DND-41 (cell line): Measurements from ENCODE around the gene NT5E.
"Not testable (repeated sequence)": the region's sequence is repeated elsewhere in the genome, so short reads cannot be mapped to it uniquely, and the experiment has no call there.

Source experiments
- ATAC-seq: fragments of 200-7000 bp; cut with Tn5 transposase; 3 replicates; pipeline ENCODE4 v1.9.1; 2021; ENCODE audit warnings: low read depth; ENCODE audit not compliant: insufficient read depth
- DNase-seq: peaks from one replicate; pipeline ENCODE4 v3.0.0-alpha.2; 2020
- H2AFZ ChIP-seq: 2 replicates; pipeline ENCODE4 v1.6.0; 2012; ENCODE audit warnings: low read depth, low read length
- H3K27ac ChIP-seq: 2 replicates; pipeline ENCODE4 v1.5.1; 2012; ENCODE audit warnings: low read length, inconsistent platforms
- H3K27me3 ChIP-seq: fragments of 200-600 bp; sonication (generic); 2 replicates; pipeline ENCODE4 v1.6.0; 2012; ENCODE audit warnings: low read length, mild to moderate bottlenecking, inconsistent platforms; ENCODE audit not compliant: insufficient read depth, poor library complexity
- H3K36me3 ChIP-seq: 2 replicates; pipeline ENCODE4 v1.5.1; 2012; ENCODE audit warnings: low read length, inconsistent platforms; ENCODE audit not compliant: insufficient read depth
- H3K4me1 ChIP-seq: 2 replicates; pipeline ENCODE4 v1.5.1; 2012; ENCODE audit warnings: mild to moderate bottlenecking, low read length; ENCODE audit not compliant: insufficient read depth
- H3K4me2 ChIP-seq: 2 replicates; pipeline ENCODE4 v1.6.0; 2012; ENCODE audit warnings: mild to moderate bottlenecking, moderate library complexity, low read length, inconsistent platforms; ENCODE audit not compliant: insufficient read depth
- H3K4me3 ChIP-seq, 2 experiments: fragments of 200-600 bp in 1 of 2; shearing (Covaris generic) in 1 of 2; 2 replicates each; pipeline ENCODE4 v1.5.1; 2012 to 2016; ENCODE audit warnings: inconsistent platforms in 2 of 2, low read length in 2 of 2, mild to moderate bottlenecking in 2 of 2, low read depth in 1 of 2, moderate library complexity in 1 of 2
- H3K79me2 ChIP-seq: 2 replicates; pipeline ENCODE4 v1.6.0; 2012; ENCODE audit warnings: low read length, inconsistent platforms; ENCODE audit not compliant: insufficient read depth
- H3K9ac ChIP-seq: 2 replicates; pipeline ENCODE4 v1.6.0; 2012; ENCODE audit warnings: low read depth, mild to moderate bottlenecking, inconsistent platforms, low read length, moderate library complexity
- H3K9me3 ChIP-seq: 2 replicates; pipeline ENCODE4 v1.5.1; 2012; ENCODE audit warnings: low read length, moderate library complexity, mild to moderate bottlenecking, inconsistent platforms; ENCODE audit not compliant: insufficient read depth, severe bottlenecking
- H4K20me1 ChIP-seq: 2 replicates; pipeline ENCODE4 v1.6.0; 2012; ENCODE audit warnings: low read length; ENCODE audit not compliant: insufficient read depth
- CTCF ChIP-seq: IDR thresholded peaks from 2 replicates; pipeline ENCODE4 v1.5.1; 2012; ENCODE audit warnings: borderline replicate concordance, low read length, moderate library complexity, mild to moderate bottlenecking; ENCODE audit not compliant: poor library complexity, severe bottlenecking; ENCODE audit errors: extremely low read depth
- EZH2 ChIP-seq: IDR thresholded peaks from 3 replicates; pipeline ENCODE4 v1.6.1; 2012; ENCODE audit warnings: borderline replicate concordance, low read depth, mild to moderate bottlenecking, moderate library complexity, low read length, inconsistent platforms; ENCODE audit not compliant: severe bottlenecking

NT5E gene

GRCh38 chr6:85402922-85403321 is 47.0 kb upstream of the NT5E start:
- DNase-seq = no peak
- H3K27me3 ChIP-seq = no peaks in the 10 kb centered on the region
- no peak overlapping the region for H3K27ac ChIP-seq
- no peak overlapping the region for H3K9ac ChIP-seq
- H3K79me2 ChIP-seq = no peaks in the 10 kb centered on the region
- H3K4me3 ChIP-seq = no peak overlapping the region
- no peak overlapping the region for H2AFZ ChIP-seq
- peaks cover 17% of the 10 kb centered on the region for H3K4me1 ChIP-seq
- ATAC-seq = no peak
- no peaks in the 10 kb centered on the region for H4K20me1 ChIP-seq
- H3K4me2 ChIP-seq = no peak overlapping the region
- H3K36me3 ChIP-seq = no peaks in the 10 kb centered on the region
- no peaks in the 10 kb centered on the region for H3K9me3 ChIP-seq
- TF ChIP-seq CTCF = no peak
- TF ChIP-seq EZH2 = no peak

GRCh38 chr6:85403331-85404015 is 46.4 kb upstream of the NT5E start:
- H3K4me1 ChIP-seq = peaks cover 17% of the 10 kb centered on the region

GRCh38 chr6:85404016-85404563 is 45.8 kb upstream of the NT5E start:
- H3K4me2 ChIP-seq, H3K27me3 ChIP-seq, ATAC-seq, H3K9ac ChIP-seq, H3K27ac ChIP-seq, H3K9me3 ChIP-seq, H3K79me2 ChIP-seq, H2AFZ ChIP-seq, DNase-seq, H4K20me1 ChIP-seq, H3K36me3 ChIP-seq, H3K4me3 ChIP-seq: not testable (repeated sequence)
- H3K4me1 ChIP-seq = peaks cover 17% of the 10 kb centered on the region

More at GRCh38 chr6:85403331-85404015, 46.4 kb upstream of the NT5E start:
- Histone ChIP-seq H4K20me1 (no peaks in the 10 kb centered on the region), H3K27ac (no peak overlapping the region), H3K4me3 (no peak overlapping the region), H3K27me3 (no peaks in the 10 kb centered on the region), H3K9ac (no peak overlapping the region), H3K4me2 (no peak overlapping the region), H3K9me3 (no peaks in the 10 kb centered on the region), H3K79me2 (no peaks in the 10 kb centered on the region), H2AFZ (no peak overlapping the region), H3K36me3 (no peaks in the 10 kb centered on the region)
- no peak for DNase-seq
- ATAC-seq = no peak
- TF ChIP-seq EZH2 = no peak
- TF ChIP-seq CTCF = no peak

GRCh38 chr6:85404564-85405174 is 45.2 kb upstream of the NT5E start:
- TF ChIP-seq EZH2 (no peak), CTCF (no peak)
- Histone ChIP-seq H4K20me1 (no peaks in the 10 kb centered on the region), H3K36me3 (no peaks in the 10 kb centered on the region), H3K9ac (no peak overlapping the region), H3K4me2 (no peak overlapping the region), H3K4me1 (peaks cover 17% of the 10 kb centered on the region), H3K79me2 (no peaks in the 10 kb centered on the region), H3K9me3 (no peaks in the 10 kb centered on the region), H3K27ac (no peak overlapping the region), H3K27me3 (no peaks in the 10 kb centered on the region), H3K4me3 (no peak overlapping the region), H2AFZ (no peak overlapping the region)
- DNase-seq = no peak
- ATAC-seq = no peak
